DMS153 treated with DMSO at 0.1 percent for 48 hours (cell line): Measurements from ENCODE around the gene ICAM5.
"Not testable (repeated sequence)": the region's sequence is repeated elsewhere in the genome, so short reads cannot be mapped to it uniquely, and the experiment has no call there.

Experiments
- DNase-seq: peaks from one replicate; lab custom pipeline; 2025; ENCODE audit not compliant: unreplicated experiment; lab: John Stamatoyannopoulos, UW

Gene ICAM5

DNA sequence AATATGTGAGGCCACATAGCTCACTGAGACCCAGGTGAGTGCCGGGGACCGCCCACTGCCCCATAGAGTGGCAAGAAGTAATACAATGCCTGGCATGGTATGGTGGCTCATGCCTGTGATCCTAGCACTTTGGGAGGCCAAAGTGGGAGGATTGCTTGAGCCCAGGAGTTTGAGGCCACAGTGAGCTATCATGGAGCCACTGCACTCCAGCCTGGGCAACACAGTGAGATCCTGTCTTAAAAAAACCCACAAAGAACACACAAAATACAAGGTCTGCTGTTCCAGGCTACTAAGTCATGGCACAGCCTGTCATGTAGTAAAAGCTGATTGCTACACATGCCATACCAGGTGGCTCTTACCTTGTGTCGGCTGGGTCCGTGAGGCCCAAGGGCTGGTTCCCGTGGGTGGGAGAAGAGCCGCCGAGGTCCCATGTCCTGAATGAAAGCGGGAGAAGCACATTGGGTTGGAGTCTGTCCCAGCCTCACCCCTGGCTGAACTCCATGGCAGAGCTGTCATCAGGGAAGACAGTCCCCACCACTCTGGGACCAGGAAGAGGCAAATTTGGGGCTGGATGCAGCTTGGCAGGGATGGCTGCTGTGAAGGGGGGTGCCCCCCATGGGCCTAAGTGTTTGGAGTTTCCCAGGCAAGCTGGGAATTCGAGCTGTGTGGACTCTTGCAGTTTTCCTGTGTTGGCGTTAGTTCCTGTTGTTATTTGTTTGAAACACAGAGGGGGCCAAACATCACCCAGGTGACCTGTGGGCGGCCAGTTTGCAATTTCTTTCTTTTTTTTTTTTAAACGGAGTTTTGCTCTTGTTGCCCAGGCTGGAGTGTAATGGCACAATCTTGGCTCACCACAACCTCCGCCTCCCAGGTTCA is 29.3 kb downstream of the ICAM5 start:
- DNase-seq, result no peak

DNA sequence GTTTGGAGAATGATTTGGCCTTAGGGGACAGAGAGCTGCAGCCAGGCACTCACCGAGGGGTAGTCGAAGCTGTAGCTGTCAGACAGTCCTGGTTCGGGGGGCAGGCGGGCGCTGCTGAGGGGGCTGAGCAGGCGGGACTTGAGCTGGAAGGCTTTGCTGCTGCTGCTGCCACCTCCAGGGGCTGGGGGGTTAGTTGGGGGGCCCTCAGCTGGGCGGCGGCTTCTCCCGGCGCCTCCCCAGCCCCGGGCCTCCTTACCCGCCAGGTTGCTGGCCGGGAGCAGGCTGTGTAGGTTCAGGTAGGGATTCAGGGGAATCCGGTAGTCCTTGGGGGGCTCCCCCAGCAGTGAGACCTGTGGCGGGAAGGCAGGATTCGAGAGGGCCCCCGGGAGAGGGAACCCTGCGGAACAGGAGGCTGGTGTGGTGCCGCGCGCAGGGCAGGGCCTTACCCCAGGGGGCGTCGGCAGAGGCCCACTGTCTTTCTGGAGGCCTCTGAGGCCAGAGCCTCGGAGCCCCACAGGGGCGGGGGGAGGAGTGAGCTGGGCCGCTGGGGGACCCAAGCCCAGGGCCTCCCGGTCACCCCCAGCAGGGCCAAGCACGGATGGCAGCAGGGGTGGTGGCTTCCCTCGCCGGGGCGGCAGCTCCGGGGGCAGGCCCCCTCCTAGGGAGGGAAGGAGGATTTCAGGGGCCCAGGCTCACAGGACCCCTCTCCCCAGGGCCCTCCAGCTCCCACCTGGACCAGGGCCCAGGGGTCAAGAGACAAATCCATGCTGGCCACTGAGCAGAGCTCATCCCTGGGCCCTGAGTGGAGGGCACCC is 31.1 kb downstream of the ICAM5 start:
- no peak for DNase-seq

DNA sequence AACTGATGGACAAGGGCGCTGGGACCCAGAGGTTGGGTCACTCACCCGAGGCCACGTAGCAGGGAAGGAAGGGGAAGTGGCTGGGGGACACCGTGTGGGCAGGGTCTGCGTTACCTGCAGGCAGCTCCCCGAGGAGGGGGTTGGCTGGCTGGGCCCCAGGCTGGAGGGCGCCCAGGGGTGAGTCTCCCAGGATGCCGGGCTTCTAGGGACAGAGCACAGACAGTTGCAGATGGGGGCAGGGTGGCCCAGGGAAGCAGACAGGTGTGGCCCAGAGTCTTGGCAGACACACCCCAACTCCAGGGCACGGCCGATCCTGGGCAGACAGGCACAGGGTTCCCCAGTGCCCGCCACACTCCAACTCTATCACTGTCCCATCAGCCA is 31.7 kb downstream of the ICAM5 start:
- DNase-seq, result no peak

DNA sequence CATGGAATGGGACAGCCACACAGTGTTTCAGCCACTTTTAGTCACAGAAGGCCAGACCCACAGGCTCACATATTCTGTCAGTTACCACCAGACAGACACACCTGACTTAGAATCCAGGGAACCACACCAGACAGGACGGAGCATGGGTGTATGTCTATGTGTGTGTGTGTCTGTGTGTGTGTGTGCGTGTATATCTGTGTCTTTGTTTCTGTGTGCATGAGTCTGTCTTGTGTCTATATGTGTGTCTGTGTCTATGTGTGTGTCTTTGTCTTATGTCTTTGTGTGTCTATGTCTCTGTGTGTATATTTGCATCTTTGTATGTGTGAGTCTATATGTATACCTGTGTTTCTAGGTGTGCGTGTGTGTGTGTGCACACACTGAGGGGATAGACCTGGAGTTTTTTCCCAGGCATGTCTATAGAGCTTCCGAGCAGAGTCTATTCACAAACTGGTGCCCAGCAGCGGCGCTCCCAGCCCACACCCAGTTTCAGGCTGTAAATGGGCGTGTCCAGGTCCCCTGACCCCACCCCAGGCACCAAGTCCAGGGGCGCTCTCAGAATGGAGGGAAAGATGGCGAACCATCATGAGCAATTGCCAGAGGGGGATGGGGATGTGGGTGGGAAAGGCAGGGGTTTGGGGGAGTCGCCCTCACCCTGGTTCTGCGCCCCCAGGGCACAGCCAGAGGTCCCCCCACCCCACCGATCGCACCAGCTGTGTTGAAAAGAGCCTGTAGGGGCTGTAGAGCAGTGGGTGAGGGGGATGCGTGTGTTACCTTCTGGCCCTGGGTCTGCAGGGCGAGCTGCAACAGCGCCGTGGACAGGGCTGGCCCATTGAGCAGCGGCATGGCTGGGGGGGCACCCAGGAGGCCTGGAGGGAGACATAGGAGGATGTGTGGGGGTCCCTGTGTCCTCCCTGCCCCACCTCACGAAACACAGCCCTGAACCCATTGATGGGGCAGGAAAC is 32.4 kb downstream of the ICAM5 start:
- no peak for DNase-seq

DNA sequence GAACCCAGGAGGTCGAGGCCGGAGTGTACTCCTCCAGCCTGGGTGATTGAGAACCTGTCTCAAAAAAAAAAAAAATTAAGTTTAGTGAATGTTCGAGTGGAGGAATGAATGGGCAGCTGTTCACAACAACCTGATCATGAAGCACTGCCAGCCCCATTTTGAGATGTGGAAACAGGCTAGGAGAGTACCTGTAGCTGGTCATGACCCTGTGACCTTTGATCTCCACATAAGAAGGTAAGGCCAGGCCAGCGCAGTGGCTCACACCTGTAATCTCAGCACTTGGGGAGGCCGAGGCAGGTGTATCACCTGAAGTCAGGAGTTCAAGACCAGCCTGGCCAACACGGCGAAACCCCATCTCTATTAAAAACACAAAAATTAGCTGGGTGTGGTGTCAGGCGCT is 36.0 kb downstream of the ICAM5 start:
- DNase-seq, result no peak

DNA sequence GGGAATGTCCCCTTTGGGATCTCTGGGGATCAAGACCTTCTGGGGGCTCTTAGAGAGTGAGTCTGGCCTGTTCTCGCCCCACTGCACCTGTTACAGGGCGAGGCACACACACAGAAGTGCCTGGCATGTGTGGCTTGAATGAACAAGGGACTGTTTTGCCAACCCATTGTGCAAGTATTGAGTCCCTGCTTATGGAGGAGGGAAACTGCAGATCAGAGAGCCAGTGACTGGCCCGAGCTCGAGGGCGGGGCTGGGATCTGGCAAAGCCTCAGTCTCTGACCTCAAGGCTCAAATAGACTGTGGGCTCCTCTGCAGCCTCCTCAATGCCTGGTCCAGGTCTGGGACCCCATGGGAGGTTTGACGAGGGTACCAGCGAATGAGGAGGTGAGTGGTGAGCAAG is 38.0 kb downstream of the ICAM5 start:
- DNase-seq, result no peak

DNA sequence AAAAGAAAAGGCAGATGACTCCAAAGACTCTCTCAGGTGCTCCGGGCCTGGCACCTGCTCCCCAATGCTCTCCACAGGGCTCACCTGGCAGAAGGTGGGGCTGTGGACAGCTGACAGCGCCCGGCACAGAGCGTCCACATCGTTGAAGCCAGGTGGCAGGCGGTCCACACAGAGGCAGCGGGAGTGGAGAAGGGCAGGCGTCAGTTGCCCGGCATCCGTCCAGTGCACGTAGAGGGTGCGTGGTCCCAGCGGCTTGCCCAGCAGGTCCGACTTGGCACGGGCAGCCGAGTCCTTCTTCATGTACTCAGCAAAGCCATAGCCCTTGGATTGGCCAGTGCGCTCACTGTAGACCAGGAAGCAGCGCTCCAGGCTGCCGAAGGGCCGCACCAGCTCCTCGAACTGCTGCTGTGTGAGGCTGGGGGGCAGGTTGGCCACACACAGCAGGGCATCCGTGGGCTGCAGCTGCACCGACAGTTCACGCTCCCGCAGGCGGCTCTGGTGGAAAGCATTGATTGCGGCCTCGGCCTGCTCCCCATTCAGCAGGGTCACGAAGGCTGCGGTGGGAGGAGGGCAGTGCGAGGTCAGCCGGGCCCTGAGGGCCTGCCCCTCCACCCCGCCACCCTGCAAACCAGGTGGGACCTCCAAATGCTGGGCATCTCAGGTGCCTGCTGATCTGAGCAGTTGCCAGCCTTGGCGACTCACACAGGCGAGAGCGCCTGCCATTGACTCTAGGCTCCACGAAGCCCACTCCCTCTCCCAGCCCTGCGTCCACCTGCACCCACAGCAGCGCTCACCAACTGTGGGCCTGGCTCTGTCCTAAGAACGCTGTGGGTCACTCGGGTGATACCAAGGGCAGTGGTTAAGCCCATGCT is 39.0 kb downstream of the ICAM5 start:
- DNase-seq, result no peak

DNA sequence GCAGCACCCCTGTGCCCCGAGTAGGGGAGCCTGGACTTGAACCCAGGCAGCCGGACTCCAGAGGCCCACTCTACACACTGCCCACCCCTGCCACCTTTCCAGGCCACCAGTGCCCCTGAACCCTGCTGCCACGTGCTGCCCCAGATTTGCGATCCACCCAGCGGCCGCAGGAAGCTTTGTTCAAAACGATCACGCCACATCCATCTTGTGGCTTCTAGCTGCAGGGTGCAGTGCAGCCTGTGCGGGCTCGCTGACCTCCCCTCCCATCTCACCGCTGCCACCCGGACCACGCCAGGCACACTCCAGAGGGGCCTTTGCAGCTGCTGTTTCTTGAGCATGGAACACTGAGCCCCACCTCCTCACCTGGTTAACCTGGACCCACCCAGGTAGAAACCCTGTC is 39.8 kb downstream of the ICAM5 start:
- no peak for DNase-seq

DNA sequence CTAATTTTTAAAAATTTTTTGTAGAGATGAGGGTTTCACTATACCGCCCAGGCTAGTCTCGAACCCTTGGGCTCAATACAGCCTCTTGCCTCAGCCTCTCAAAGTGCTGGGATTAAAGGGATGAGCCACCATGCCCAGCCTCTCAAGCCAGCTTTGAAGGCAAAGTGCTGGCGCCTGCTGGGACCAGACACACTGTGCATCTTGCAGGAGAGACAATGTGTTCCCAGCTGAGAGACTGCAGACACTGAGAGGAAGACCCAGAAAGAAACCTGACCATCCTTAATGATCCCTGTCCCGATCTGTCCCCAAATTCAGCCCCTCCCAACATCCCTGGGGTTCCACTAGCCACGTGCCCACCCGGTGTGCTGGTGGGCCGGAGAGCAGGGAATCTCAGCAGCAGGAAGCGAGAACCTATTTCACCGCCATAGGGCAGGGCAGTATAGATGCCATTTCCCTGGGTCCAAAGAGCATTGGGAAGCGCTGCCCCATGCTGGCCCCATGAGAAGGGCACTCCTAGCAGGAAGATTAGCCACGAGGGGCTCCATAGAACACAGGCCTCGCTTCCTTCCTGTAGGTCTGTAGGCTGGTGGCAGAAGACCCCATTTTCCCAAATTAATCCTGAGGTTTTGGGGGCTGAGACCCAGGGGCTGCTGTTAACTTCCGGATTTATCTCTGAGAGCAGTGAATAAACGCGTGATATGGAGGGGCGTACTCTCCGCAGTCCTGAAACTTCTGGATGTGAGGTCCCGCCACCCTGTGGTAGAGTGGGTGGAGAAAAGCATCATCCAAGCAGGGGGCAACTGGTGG is 42.6 kb downstream of the ICAM5 start:
- no peak for DNase-seq

DNA sequence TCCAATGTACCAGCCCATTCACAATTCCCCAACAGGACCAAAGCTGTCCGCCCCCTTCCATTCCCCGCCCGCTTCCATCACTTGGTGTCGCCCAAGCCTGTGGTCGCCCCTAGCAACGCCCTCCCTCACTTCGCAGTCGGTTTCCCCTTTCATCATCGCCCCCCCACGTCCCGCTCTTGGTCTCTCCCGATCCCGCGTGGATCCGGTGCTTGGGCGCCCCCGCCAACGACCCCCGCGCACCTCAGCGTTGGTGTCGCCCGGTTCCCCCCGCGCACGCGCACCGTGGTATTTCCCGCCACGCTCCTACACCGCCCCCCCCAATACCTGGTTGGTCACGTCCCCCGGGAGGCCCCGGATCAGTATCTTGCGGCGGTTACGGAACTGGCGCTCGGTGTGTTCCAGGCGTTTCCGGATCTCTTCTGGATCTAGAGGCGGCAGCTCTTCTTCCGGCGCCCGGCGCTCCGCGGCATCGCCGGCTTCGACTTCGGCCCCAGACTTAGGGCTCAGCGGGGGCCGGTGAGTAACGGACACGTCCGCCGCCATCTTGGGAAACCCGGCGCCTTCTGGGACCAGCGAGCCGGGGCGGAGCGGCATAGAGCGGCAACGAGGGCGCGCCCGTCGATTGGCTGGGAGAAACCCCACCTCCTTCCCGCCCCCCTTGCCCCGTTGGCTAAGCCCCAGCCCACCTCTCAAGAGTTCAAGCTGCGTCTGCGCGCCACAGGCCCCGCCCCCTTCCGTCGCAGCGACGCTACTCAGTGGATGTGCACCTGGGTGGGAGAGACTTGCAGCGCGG is 43.4 kb downstream of the ICAM5 start, which contains the start of gene RAVER1:
RAVER1 (minus strand) TSS at position 565 of the 793 bp plus-strand sequence; CDS start at position 543, 22 bp downstream.
- DNase-seq, result peak; percentile 94

DNA sequence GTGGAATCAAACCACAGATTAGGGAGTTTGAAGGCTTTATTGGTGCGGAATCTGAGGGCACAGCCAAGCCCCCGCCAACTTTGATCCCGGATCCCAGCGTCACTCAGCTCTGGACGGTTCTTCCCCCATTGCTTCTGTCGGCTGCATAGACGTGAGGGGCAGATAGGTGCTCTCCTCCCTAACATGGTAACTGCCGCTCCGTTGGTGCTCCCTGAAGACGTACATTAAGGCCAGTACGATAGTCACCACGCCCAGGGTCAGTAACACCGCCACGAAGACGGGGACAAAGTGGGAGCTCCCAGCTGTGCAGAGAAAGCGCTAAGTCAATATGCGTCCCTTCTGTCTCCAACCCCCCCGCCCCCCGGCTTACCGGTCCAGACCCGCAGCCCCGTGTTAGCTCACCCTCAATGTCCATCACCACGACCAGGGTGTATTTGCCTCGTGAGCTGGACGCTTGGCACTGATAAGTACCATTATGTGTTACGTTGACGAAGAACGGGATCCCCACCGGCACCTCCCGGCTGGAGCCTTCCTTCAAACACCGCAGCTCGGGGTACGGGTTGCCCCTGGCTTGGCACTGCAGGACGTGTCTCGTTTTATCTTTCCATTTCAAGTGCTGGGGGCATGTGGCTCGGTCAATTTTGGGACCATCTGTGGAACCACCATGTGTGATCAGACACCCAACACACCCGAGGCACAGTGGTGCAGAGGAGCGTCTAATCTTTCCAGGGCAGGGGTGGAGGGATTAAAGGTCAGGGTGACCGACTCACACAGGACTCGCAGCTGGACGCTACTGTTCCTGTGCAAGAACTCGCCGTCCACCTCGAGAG is 44.2 kb downstream of the ICAM5 start:
- no peak for DNase-seq

DNA sequence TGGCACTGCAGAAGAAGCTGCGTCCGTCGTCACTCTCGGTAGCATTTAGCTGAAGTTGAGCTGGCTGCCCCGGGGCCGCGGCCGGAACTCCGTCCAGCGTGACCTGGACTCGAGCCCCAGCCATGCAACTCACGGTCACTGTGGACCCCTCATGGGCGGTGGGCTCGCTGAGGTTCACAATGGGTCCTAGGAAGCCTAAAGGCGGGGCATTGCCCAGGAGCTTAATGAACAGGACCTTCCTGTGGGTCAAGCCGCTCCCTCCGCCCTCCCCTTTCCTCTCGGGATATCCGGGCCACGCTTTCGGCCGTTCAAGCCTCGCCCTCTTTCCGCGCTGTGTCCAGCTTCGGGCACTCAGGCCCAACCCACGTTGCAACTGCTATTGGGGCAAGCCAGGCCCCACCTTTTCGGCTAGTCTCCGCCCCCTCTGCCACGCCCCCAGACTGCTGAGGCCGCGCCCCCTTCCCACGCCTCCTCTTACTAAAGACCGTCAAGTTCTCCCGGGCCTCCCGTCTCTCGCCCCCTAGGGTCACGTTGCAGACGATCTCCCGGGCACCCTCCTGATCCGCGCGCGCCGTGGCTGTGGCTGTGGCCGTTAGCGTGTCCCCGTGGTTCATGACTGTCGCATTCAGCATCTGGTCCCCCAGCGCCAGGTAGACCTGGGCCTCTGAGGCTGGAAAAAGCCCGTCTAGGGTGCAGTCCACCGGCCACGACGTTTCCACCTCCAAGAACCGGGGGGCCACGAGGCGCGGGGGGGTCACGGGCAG is 45.0 kb downstream of the ICAM5 start:
- DNase-seq, result peak; percentile 50

DNA sequence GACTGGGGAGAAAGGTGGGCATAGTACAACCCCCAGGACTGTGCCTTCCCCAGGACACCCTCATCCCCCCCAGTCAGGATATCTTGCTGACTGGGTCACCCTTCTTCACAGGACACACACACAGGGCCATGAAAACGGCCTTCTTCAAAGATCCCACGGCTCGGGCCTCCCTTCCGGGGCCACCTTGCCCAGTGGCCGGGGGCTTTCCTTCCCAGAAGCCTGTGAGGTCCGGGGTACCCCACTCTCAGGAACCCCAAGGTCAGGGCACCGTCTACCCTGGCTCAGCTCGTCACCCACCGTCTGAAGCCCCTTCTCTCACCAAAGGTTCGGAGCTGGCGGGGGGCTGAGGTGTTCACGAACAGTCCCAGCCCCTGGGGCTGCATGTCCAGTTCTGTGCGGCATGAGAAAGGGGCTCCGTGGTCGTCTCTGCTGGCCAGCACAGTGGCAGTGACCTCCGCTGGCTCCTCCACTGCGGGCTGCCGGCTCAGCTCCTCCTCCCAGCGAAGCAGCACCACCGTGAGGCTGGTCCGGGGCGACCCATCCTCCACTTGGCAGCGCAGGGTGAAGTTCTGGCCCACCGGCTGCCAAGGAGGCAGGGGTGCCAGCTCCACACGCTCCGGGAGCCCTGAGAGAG is 45.7 kb downstream of the ICAM5 start:
- DNase-seq, result no peak

DNA sequence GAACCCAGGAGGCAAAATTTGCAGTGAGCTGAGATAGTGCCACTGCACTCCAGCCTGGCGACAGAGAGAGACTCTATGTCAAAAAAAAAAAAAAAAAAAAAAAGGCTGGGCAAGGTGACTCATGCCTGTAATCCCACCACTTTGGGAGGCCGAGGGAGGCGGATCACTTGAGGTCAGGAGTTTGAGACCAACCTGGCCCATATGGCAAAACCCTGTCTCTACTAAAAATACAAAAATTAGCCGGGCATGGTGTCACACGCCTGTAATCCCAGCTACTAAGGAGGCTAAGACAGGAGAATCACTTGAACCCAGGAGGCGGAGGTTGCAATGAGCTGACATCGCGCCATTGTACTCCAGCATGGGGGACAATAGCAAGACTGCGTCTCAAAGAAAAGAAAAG is 47.0 kb downstream of the ICAM5 start:
- not testable (repeated sequence) for DNase-seq

DNA sequence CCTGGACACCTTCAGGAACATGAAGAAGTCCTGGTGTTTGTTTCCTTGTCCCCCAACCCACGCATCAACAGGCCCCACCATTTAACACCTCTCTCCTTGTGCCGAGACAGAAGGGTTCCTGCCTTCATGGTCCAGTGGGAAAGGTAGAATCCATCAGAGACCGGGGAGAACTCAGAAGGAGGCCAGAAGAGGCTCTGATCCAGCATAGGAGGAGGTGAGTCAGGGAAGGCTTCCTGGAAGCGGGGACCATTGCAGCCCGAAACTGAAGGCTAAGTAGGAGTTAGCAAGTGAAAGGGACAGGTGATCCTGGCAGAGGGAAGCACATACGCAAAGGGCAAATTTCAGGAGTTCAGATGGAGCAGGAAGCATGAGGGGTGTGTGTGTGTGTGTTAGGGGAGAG is 49.2 kb downstream of the ICAM5 start:
- DNase-seq, result no peak

DNA sequence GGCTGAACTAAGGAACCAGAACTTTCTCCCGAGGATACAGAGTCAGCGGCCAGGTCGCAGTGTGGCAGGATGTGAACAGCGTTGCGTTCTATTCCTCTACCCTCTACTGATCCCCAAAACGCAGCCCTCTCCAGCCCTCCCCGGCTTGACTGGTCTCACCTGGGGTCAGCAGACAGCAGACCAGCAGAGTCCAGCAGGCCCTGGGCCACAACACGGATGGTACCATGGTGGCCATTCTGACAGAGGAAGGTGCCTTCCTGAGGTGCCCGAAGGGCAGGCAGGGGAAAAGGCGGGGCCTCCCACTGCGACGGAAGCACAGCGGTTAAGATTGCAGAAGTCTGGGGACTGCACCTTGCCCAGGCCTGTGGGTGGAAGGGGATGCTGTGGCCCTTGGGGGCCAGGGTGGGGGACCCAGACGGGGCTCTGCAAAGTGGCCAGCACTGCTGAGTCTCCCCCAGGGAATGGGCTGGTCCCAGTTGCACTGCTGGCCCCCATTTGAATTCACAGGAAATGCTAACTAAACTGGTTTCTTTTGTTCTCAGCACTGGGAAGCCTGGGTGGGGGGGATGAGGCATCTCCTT is 49.7 kb downstream of the ICAM5 start, which contains the start of gene ICAM3:
ICAM3 (minus strand) TSS at position 245 of the 581 bp plus-strand sequence; CDS start at position 235, 10 bp downstream.
- DNase-seq, result no peak
